Fibroblast of skin of left biceps (primary cell): Measurements from ENCODE around the gene MRAP2.

ENCODE experiments used
- DNase-seq, 2 experiments: peaks; one replicate each; pipeline ENCODE4 v3.0.0-alpha.2; 2013; ENCODE audit warnings: low read depth in 2 of 2

The MRAP2 gene, protein sequence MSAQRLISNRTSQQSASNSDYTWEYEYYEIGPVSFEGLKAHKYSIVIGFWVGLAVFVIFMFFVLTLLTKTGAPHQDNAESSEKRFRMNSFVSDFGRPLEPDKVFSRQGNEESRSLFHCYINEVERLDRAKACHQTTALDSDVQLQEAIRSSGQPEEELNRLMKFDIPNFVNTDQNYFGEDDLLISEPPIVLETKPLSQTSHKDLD

DNA sequence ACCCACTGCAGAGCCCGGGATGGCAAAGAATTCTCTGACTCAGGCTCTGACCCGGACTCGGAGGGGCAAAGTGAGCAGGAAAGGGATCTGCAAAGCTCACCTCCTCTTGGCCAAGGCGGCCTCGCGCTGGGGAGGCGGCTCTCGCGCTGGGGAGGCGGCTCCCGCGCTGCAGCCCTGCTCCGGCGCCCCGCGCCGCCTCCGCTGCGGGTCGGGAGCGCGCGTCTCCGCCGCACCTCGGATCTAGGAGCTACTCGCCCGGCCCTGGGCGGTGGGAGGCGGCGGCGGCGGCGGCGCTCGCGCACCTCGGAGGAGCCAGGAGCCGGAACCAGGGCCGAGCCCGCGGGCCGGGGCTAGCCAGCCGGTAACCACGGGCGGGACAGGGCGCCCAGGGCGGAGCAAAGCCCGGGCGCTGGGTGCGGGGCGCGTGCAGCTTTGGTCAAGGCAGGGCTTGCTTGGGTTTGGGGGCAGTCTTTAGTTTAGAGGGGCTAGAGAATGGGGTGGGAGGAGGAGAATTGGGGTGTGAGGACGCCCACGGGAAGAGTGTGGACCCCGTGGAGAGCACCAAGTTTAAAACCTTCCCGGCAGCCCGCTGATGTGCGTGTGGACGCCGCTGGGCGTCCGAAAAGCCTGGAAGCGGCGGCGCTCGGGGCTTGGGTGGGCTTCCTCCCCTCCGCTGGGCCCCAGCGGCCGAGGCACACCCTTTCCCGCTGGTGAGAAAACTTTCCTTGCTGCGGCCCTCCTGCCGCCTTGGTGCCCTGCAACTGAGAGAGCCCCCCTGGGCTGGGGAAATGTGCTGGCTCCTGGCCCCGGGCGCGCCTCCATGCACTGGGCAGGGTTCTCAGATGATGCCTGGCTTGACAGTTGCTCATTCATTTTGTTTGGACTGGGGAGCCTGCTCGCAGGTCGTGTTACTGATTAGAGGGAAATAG, at the start of gene MRAP2:
Gene MRAP2, plus strand, starts transcription at position 250 of the 929 bp plus-strand sequence. CDS start 21,547 bp downstream, outside the sequence.
- DNase-seq: no peak

GRCh38 chr6:83984411-83984810, 49.2 kb upstream of the MRAP2 start:
- DNase-seq: no peak

GRCh38 chr6:83985308-83985713, 48.3 kb upstream of the MRAP2 start:
- no peak for DNase-seq

- DNase-seq: no peak
Measured at GRCh38 chr6:83985715-83986114, 47.9 kb upstream of the MRAP2 start.

DNA sequence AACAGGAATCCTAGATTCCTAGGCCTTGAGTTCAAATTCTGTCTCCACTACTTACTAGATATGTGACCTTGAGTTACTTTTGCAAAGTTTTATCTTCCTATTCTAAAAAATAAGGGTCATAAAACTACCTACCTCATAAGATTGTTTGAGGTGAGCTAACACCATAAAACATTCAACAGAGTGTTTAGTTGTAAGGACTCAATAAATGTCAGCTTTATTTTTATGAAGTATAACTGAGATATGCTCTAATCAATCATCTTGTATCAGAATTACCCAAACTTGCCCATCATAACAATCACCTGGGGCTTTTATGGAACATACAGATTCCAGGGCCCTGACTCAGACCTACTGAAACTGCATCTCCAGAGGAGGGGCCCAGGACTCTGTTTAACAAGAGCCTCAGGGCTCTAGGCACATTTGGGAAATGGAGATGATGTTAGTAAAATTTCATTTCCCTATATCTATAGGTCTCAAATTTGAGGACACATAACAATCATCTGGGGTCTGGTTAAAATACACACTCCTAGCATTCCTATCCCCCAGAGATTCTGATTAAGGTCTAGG, 35.5 kb upstream of the MRAP2 start:
- DNase-seq: no peak

- no peak for DNase-seq
Measured at GRCh38 chr6:84001119-84001518, 32.5 kb upstream of the MRAP2 start.

- DNase-seq: no peak
Measured at GRCh38 chr6:84002226-84002625, 31.3 kb upstream of the MRAP2 start.

- DNase-seq: no peak
Measured at GRCh38 chr6:84003131-84003530, 30.4 kb upstream of the MRAP2 start.

- DNase-seq: no peak
Measured at GRCh38 chr6:84003654-84004053, 29.9 kb upstream of the MRAP2 start.

GRCh38 chr6:84007871-84008270, 25.7 kb upstream of the MRAP2 start:
- no peak for DNase-seq

GRCh38 chr6:84013354-84013753, 20.2 kb upstream of the MRAP2 start:
- no peak for DNase-seq

- DNase-seq: no peak
Measured at GRCh38 chr6:84013931-84014330, 19.6 kb upstream of the MRAP2 start.

- no peak for DNase-seq
Measured at GRCh38 chr6:84016029-84016428, 17.5 kb upstream of the MRAP2 start.

DNA sequence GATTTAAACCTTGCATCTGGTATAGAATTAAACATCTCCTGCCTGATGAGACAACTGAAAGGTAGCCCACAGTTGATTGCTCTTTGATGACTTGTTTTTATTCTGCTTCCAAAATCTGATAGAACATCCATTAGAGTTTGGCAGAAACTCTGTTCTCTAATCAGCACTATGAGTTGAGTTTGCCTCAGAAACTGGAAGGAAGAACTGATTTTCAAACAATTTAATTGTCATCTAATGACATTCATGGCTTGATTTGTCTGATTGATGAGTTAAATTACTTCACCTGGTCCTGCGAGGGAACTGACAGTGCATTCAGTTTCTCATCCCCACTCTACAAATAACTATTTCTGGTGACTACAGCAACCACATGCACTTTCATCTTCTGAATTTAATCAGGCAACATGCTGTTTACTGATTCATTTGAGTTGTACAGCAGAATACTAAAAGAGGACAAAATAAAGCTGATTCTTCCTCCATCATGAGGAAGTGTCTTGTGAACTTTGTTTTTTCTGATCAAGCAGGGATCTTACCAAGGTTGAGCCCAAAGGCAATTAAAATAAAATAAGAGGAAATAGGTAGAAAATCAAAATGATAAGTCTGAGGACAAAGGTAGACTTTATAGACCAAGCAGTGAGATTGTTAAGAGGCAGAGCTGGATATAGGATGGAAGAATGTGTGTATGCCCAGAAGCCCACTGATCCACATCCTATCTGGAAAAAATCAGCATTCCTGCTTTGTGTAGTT, 15.7 kb upstream of the MRAP2 start:
- no peak for DNase-seq

DNA sequence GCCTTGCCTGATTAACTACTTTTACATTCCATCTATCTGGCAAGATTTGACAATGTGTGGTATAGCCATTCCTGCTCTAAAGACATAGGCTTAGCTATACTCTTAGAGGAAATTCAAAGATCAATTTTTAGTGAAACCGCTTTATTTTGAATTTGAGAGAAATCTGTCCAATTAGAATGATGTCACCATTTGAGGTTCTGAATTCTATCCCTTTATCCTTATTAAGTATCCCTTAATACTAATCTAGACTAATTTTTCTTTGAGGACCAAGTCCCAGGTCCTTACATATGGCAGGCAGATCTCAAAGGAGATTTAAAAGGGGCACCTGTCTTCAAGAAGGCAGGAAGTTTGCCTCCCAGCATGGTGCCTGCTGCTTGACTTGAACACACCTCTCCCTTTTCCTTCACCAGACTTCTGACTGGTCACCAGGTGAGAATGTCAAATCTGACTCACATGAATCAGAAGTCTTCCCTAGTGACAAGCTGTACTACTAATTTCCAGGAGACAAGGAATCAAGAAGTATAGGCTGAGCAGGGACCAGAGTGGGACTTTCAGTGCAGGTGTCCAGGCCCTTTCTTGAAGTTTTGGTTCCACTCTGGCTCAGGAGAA, 15.0 kb upstream of the MRAP2 start:
- no peak for DNase-seq

DNA sequence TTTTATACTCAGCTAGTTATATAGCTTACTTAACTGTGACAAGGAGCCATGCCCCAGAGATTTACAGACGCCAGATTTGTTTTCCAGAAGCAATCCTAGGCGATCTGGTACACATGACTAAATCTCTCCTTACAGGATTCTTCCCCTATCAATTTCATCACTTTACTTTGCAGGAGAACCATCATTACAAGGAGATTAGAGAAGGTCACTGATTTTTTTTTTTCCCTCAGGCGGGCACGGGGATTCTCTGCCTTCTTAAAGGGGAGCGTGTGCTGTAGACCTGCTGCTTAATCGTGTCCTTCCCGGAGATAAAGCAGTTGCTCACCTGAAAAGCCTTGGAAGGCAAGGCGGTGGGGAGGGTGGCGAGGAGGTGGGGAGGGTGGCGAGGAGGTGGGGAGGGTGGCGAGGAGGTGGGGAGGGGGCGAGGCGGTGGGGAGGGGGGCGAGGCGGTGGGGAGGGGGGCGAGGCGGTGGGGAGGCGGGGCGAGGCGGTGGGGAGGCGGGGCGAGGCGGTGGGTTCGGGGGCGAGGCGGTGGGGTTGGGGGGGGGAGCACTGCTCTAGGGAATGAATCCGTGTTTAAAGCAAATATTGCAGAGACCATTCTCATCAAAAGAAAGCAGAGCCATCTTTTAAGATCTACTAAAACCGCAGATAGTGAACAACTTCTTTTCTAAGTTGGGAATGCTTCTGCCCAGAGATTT, 14.3 kb upstream of the MRAP2 start:
- DNase-seq: no peak

DNA sequence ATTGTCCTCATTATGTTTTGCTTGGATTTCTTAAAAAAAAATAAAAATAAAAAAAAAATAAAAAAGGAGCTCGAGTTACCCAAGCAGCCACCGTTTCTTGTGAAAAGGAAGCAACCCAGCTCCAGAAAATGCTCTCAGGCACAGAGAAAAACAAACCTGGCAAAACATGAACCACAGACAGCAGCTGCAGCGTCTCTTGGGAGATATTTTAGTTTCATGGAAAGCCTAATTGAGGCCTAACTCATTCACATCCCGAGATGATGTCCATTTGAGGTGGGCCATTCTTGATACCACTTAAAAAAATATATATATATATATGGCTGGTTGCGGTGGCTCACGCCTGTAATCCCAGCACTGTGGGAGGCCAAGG, 13.7 kb upstream of the MRAP2 start:
- no peak for DNase-seq

GRCh38 chr6:84021625-84022024, 11.9 kb upstream of the MRAP2 start:
- DNase-seq: no peak

DNA sequence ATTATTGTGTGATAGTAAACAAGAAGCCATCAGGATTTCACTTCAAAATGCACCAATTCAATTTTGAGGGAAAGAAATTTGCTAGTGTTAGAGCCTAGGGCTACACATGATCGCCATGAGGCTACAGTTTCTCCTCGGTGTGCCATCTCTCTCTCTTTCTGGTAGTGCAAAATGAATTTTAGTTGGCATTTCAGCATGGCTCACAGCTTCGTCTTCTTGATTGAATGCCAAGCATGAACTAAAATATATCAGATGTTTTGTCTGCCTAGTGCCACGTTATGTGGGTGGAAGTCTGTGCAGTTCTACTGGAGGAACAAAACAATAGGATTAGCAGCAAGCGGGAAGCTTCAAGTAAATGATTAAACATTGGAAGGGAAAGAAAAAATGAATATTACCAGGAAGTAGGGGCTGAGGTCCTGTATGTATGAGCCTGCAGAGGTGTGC, 6.8 kb upstream of the MRAP2 start:
- no peak for DNase-seq

DNA sequence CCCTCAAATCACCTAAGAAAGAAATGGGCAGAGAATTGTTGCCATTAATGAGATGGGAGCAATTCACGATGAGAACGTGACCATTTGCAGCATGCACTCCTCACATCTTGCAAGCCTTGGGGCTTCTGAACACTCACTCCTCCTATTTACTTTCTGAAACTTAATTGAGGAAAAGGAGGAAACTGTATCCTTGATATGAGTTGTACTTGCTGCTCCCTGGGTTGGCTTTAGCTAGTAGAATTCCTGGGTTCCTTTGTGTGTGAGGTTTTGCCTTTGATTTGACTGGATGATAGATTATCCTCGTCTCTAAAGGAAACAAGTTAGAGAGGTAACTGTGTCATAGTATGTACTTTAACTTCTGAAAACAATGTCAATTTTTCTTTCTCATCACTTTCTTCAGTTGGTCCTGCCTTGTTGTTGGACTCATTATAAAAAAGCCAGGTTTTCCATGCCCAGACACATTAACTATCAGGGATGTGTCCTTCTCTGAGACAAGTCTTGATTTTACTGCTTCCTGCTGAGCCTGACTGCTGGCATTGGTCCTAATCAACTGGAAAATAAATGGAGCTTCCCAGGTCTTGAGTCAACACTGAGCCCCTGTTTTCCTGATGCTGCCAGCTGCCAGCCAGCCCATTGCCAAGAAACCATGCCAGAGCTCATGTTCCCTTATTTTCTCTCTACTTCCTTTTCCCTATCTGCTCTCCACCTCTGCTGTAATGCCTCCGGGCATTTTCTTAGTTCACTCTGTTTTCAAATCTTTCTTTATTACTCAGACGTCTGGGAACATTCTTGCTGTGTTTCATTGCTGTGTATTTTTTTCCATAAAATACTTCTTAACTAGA, 6.0 kb upstream of the MRAP2 start:
- no peak for DNase-seq
